ENCODE data around the gene PSME1.
"Not testable (repeated sequence)": the region's sequence is repeated elsewhere in the genome, so short reads cannot be mapped to it uniquely, and the experiment has no call there.

The PSME1 gene

GRCh38 chr14:24103451-24103850 is 32.5 kb upstream of the PSME1 start:
- ATAC-seq (ENCODE audit: insufficient read depth, low read depth) (no peak), DNase-seq (no peak)
- Histone ChIP-seq H3K4me1 (ENCODE audit: insufficient read depth, low read length) (peaks cover 4% of the 10 kb centered on the region), H2AFZ (ENCODE audit: low read depth, low read length) (no peak overlapping the region), H4K20me1 (ENCODE audit: insufficient read depth, low read length) (no peaks in the 10 kb centered on the region), H3K27ac (ENCODE audit: low read length) (no peak overlapping the region), H3K9me3 (ENCODE audit: insufficient read depth, low read length, severe bottlenecking) (no peaks in the 10 kb centered on the region), H3K9ac (ENCODE audit: low read depth, low read length) (no peak overlapping the region), H3K4me2 (ENCODE audit: insufficient read depth, low read length) (no peak overlapping the region), H3K79me2 (ENCODE audit: insufficient read depth, low read length) (no peaks in the 10 kb centered on the region), H3K4me3 (ENCODE audit: low read depth in 1 of 2, low read length in 2 of 2) (no peak overlapping the region), H3K27me3 (ENCODE audit: insufficient read depth, low read length, poor library complexity) (no peaks in the 10 kb centered on the region), H3K36me3 (ENCODE audit: insufficient read depth, low read length) (peaks cover 41% of the 10 kb centered on the region)
- TF ChIP-seq CTCF (IDR thresholded peaks at IDR 0.05; ENCODE audit: borderline replicate concordance, extremely low read depth, low read length, poor library complexity, severe bottlenecking): no peak
- no peak for TF ChIP-seq EZH2 (IDR thresholded peaks at IDR 0.05; ENCODE audit: borderline replicate concordance, low read depth, low read length, severe bottlenecking)

GRCh38 chr14:24105609-24106239 is 30.3 kb upstream of the PSME1 start:
- not testable (repeated sequence) for H3K79me2 ChIP-seq (ENCODE audit: insufficient read depth, low read length); H3K27ac ChIP-seq (ENCODE audit: low read length); DNase-seq; H3K9ac ChIP-seq (ENCODE audit: low read depth, low read length); H3K9me3 ChIP-seq (ENCODE audit: insufficient read depth, low read length, severe bottlenecking); ATAC-seq (ENCODE audit: insufficient read depth, low read depth); H4K20me1 ChIP-seq (ENCODE audit: insufficient read depth, low read length); H2AFZ ChIP-seq (ENCODE audit: low read depth, low read length); H3K4me2 ChIP-seq (ENCODE audit: insufficient read depth, low read length); H3K27me3 ChIP-seq (ENCODE audit: insufficient read depth, low read length, poor library complexity); H3K4me3 ChIP-seq (ENCODE audit: low read depth in 1 of 2, low read length in 2 of 2)
- H3K4me1 ChIP-seq (ENCODE audit: insufficient read depth, low read length): peaks cover 13% of the 10 kb centered on the region
- H3K36me3 ChIP-seq (ENCODE audit: insufficient read depth, low read length): peaks cover 21% of the 10 kb centered on the region

- TF ChIP-seq CTCF (IDR thresholded peaks at IDR 0.05; ENCODE audit: borderline replicate concordance, extremely low read depth, low read length, poor library complexity, severe bottlenecking) (no peak), EZH2 (IDR thresholded peaks at IDR 0.05; ENCODE audit: borderline replicate concordance, low read depth, low read length, severe bottlenecking) (no peak)
- Histone ChIP-seq H3K27ac (ENCODE audit: low read length) (no peak overlapping the region), H3K27me3 (ENCODE audit: insufficient read depth, low read length, poor library complexity) (no peaks in the 10 kb centered on the region), H3K36me3 (ENCODE audit: insufficient read depth, low read length) (peaks cover 17% of the 10 kb centered on the region), H2AFZ (ENCODE audit: low read depth, low read length) (no peak overlapping the region), H4K20me1 (ENCODE audit: insufficient read depth, low read length) (no peaks in the 10 kb centered on the region), H3K79me2 (ENCODE audit: insufficient read depth, low read length) (no peaks in the 10 kb centered on the region), H3K9ac (ENCODE audit: low read depth, low read length) (no peak overlapping the region), H3K4me3 (ENCODE audit: low read depth in 1 of 2, low read length in 2 of 2) (no peak overlapping the region), H3K9me3 (ENCODE audit: insufficient read depth, low read length, severe bottlenecking) (no peaks in the 10 kb centered on the region), H3K4me1 (ENCODE audit: insufficient read depth, low read length) (peaks cover 13% of the 10 kb centered on the region), H3K4me2 (ENCODE audit: insufficient read depth, low read length) (no peak overlapping the region)
- no peak for ATAC-seq (ENCODE audit: insufficient read depth, low read depth)
- no peak for DNase-seq
Observed at GRCh38 chr14:24106672-24107271, 29.2 kb upstream of the PSME1 start.

GRCh38 chr14:24108336-24108874 is 27.6 kb upstream of the PSME1 start:
- peaks cover 6% of the 10 kb centered on the region for H3K36me3 ChIP-seq (ENCODE audit: insufficient read depth, low read length)
- peak overlapping the region; percentile 60 for H2AFZ ChIP-seq (ENCODE audit: low read depth, low read length)
- peak overlapping the region; percentile 82 for H3K27ac ChIP-seq (ENCODE audit: low read length)
- no peak for TF ChIP-seq EZH2 (IDR thresholded peaks at IDR 0.05; ENCODE audit: borderline replicate concordance, low read depth, low read length, severe bottlenecking)
- TF ChIP-seq CTCF (IDR thresholded peaks at IDR 0.05; ENCODE audit: borderline replicate concordance, extremely low read depth, low read length, poor library complexity, severe bottlenecking): no peak
- no peaks in the 10 kb centered on the region for H4K20me1 ChIP-seq (ENCODE audit: insufficient read depth, low read length)
- peaks cover 15% of the 10 kb centered on the region for H3K4me1 ChIP-seq (ENCODE audit: insufficient read depth, low read length)
- peaks cover 2% of the 10 kb centered on the region for H3K79me2 ChIP-seq (ENCODE audit: insufficient read depth, low read length)
- H3K4me3 ChIP-seq (ENCODE audit: low read depth in 1 of 2, low read length in 2 of 2): no peak overlapping the region
- H3K9ac ChIP-seq (ENCODE audit: low read depth, low read length): peak overlapping the region; percentile 37; the same call in 1 of the 2 replicates
- H3K4me2 ChIP-seq (ENCODE audit: insufficient read depth, low read length): peak overlapping the region; percentile 25; the same call in 1 of the 2 replicates
- DNase-seq (no peak), ATAC-seq (ENCODE audit: insufficient read depth, low read depth) (no peak)
- no peaks in the 10 kb centered on the region for H3K9me3 ChIP-seq (ENCODE audit: insufficient read depth, low read length, severe bottlenecking)
- H3K27me3 ChIP-seq (ENCODE audit: insufficient read depth, low read length, poor library complexity): no peaks in the 10 kb centered on the region
